ENCODE results near the gene CASP12. TPM values are rescaled to one million over a fixed set of nuclear protein-coding genes. Genes with fewer than 3 reads are reported as not detected.

The CASP12 gene
- total and polyA plus RNA-seq, 5 experiments from 2014 or later = not detected

DNA sequence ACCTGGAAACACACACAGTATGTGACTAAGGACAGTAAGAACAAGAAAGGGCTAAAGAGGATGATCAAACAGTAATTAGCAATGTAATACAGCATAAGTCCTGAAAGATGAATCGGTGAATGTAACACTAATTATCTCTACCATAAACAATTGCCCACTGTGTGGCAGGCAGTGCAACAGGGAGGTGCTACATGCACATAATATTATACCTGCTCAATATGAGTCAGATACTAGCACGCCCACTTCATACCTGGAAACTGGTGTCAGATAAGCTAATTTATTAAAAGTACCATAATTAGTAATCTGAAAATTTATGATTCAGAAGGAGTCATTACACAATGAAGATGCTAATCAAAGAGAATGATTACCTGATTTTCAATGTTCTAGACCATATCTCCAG is 14.9 kb downstream of the CASP12 start:
- Mint-ChIP-seq H3K27ac (no peak overlapping the region), H3K4me1 (peaks cover under 1 to 29% (median 9%) of the 10 kb centered on the region in 4 donors), H3K9me3 (peaks cover 0 to 7% (median 0%) of the 10 kb centered on the region in 9 donors), H3K36me3 (no peaks in the 10 kb centered on the region), H3K27me3 (no peaks in the 10 kb centered on the region), H3K4me3 (no peak overlapping the region)
- ATAC-seq = no peak
- DNase-seq = no peak
- POLR2A ChIA-PET = no interaction called here

DNA sequence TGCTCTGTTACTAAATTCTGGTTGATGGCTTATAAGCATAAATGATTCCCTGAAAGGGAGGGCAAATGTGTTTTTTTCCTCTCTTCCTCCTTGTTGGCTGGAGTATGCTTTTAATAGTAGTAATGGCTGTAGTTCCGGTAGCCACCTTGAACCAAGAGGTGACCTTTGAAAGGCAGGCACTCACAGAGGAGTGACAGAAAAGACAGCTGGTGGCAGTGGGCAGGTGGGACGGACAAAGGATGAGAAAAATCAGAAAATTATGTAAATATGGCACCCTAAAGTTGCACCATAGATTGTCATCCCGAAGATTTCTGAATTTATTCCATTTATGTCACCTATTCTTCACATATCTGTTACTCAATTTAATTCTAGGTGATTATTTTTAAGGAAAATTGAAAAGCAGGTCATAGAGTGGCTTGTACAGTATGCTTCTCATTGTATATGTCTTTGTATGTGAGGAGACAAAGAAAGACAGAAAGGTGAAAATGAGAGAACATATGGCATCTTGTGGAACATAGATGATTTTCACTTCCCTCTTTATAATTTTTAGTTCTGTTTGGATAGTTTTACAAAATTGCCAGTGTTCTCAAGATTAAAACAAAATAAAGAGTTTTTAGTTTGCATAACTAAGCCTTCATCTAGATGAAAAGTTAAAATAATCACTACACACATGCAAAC is 17.0 kb downstream of the CASP12 start:
- DNase-seq (no peak), ATAC-seq (no peak)
- Mint-ChIP-seq H3K36me3 (no peaks in the 10 kb centered on the region), H3K27ac (peak overlapping the region in 2 of 10 donors; percentile 30 to 32), H3K27me3 (no peaks in the 10 kb centered on the region), H3K4me1 (peaks cover 16 to 49% (median 29%) of the 10 kb centered on the region in 4 donors), H3K9me3 (peaks cover 0 to 5% (median 0%) of the 10 kb centered on the region in 9 donors), H3K4me3 (no peak overlapping the region)
- POLR2A ChIA-PET = no interaction called here

DNA sequence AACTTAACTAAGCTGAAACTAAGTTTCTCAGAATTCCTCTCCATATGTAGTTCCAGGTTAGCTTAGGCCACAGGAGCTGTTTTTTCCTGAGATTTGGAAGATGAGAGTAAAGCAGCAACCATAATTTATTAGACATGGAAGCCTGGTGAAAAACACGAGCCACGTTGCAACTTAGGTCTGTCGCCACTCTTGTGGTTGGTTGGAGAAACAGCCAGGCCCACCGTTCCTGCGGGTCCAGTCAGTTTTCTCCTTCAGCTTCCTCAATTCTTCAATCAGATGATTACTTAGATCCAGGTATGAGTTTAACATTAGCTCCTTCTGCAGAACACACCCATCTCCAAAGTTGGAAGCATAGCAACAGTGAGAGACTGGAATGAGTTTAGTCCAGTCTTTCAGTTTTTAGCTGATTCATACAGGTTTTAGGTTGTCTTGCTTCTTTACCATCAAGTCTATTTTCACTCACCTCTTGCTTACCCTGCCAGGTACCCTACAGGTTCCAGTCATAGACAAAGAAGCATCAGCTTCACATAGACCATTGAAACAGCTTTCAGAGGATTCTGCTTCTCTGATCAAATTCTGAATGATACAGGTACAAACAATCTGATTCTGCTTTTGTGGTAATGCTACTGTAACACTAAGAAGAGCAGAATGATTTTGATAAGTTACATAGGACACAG is 18.6 kb downstream of the CASP12 start:
- Mint-ChIP-seq H3K4me1 (peaks cover 24 to 56% (median 39%) of the 10 kb centered on the region in 4 donors), H3K4me3 (no peak overlapping the region), H3K36me3 (no peaks in the 10 kb centered on the region), H3K27me3 (no peaks in the 10 kb centered on the region), H3K27ac (peak overlapping the region in 2 of 10 donors; percentile 17 to 39), H3K9me3 (peaks cover 0 to 5% (median 0%) of the 10 kb centered on the region in 9 donors)
- POLR2A ChIA-PET = no interaction called here
- no peak for ATAC-seq
- no peak for DNase-seq

- H3K27me3 Mint-ChIP-seq = no peaks in the 10 kb centered on the region
- peak in 3 of 10 donors; percentile 21 to 32 (median 24) for DNase-seq
- H3K36me3 Mint-ChIP-seq = no peaks in the 10 kb centered on the region
- peaks cover 0 to 5% (median 0%) of the 10 kb centered on the region in 9 donors for H3K9me3 Mint-ChIP-seq
- POLR2A ChIA-PET = no interaction called here
- ATAC-seq = peak; percentile 70 to 83
- H3K4me3 Mint-ChIP-seq = peak overlapping the region; percentile 61 to 86 (median 78)
- H3K27ac Mint-ChIP-seq = peak overlapping the region; percentile 60 to 94 (median 88)
- peaks cover 23 to 53% (median 39%) of the 10 kb centered on the region in 4 donors for H3K4me1 Mint-ChIP-seq
Observed at GRCh38 chr11:104876861-104877431, 21.3 kb downstream of the CASP12 start.

DNA sequence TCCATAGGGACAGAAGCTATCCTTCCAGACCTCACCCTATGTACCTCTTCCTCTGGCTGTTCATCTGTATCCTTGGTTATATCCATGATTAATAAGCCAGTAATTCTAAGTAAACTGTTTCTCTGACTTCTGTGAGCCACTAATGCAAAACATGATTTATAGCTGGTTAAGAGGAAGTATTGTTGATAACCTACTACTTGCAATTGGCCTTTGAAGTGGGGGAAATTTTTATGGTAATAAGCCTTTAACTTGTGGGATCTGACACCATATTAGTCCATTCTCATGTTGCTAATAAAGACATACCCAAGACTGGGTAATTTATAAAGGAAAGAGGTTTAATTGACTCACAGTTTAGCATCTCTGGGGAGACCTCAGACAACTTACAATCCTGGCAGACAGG is 21.9 kb downstream of the CASP12 start:
- peak overlapping the region; percentile 61 to 86 (median 78) for H3K4me3 Mint-ChIP-seq
- H3K9me3 Mint-ChIP-seq = peaks cover 0 to 5% (median 0%) of the 10 kb centered on the region in 9 donors
- H3K27me3 Mint-ChIP-seq = no peaks in the 10 kb centered on the region
- POLR2A ChIA-PET = interaction anchor here (0.5 kb wide), 1 partner anchor 10 kb away, joined by 3 read pairs; no protein-coding TSS in a partner anchor
- no peak for DNase-seq
- no peaks in the 10 kb centered on the region for H3K36me3 Mint-ChIP-seq
- ATAC-seq = peak in 1 of 2 donors; percentile 20
- peaks cover 23 to 52% (median 39%) of the 10 kb centered on the region in 4 donors for H3K4me1 Mint-ChIP-seq
- H3K27ac Mint-ChIP-seq = peak overlapping the region; percentile 60 to 94 (median 88)

DNA sequence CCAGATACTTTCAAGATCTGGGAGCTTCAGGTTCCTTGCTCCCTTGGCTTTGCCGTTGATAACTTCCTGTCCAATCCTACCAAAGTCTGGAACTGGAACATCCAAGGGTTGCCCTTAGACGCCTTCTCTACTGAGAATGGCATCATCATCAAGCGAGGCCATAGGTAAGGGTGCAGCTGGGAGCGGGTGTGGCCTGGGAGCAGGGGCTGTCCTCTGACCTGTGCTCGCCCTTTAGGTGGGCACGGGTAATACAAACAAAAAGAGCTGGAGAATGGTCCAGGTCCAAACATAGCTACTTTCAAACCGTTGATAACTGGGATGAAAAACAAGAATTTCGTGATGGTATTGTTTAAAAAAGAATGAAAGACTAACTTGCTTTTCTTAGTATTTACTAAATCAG is 25.0 kb downstream of the CASP12 start:
- POLR2A ChIA-PET = interaction anchor here (0.6 to 0.9 kb wide), 2 partner anchors 21 to 167 kb away, joined by 3 read pairs; no protein-coding TSS in a partner anchor
- peaks cover 23 to 37% (median 31%) of the 10 kb centered on the region in 4 donors for H3K4me1 Mint-ChIP-seq
- no peak for DNase-seq
- ATAC-seq = no peak
- H3K27me3 Mint-ChIP-seq = no peaks in the 10 kb centered on the region
- no peak overlapping the region for H3K4me3 Mint-ChIP-seq
- H3K36me3 Mint-ChIP-seq = no peaks in the 10 kb centered on the region
- H3K9me3 Mint-ChIP-seq = no peaks in the 10 kb centered on the region
- H3K27ac Mint-ChIP-seq = no peak overlapping the region

DNA sequence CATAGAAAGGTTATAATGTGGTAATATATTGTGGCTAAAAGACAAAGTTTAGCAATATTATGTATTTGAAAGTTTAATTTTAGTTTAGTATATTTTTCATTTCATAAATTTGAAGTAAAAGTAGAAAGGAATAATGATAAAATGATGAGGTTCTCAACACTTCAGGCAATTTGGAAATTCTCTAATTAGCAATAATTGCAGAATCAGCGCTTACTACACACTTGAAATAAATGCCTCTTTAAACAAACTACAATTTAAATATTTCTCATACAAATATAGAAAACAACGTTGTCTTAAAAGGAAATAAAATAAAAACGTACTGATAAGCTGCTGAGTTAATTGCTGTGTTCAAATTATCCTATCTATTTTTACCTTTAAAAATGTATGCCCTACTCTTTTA is 25.9 kb downstream of the CASP12 start:
- Mint-ChIP-seq H3K36me3 (no peaks in the 10 kb centered on the region), H3K4me3 (no peak overlapping the region), H3K27me3 (no peaks in the 10 kb centered on the region), H3K4me1 (peaks cover 16 to 28% (median 22%) of the 10 kb centered on the region in 4 donors), H3K9me3 (no peaks in the 10 kb centered on the region), H3K27ac (no peak overlapping the region)
- POLR2A ChIA-PET = interaction anchor here (0.9 kb wide), 1 partner anchor 167 kb away, joined by 3 read pairs; no protein-coding TSS in a partner anchor
- DNase-seq (no peak), ATAC-seq (no peak)

GRCh38 chr11:104870910-104871309 is 27.4 kb downstream of the CASP12 start:
- H3K4me3 Mint-ChIP-seq = no peak overlapping the region
- H3K27ac Mint-ChIP-seq = no peak overlapping the region
- POLR2A ChIA-PET = no interaction called here
- peaks cover 5 to 13% (median 8%) of the 10 kb centered on the region in 4 donors for H3K4me1 Mint-ChIP-seq
- DNase-seq (no peak), ATAC-seq (no peak)
- H3K9me3 Mint-ChIP-seq = peaks cover 0 to 2% (median 0%) of the 10 kb centered on the region in 9 donors
- no peaks in the 10 kb centered on the region for H3K36me3 Mint-ChIP-seq
- H3K27me3 Mint-ChIP-seq = no peaks in the 10 kb centered on the region

- H3K4me3 Mint-ChIP-seq = no peak overlapping the region
- POLR2A ChIA-PET = interaction anchor here (0.6 kb wide), 1 partner anchor 17 kb away, joined by 4 read pairs; no protein-coding TSS in a partner anchor
- peaks cover 0 to 13% (median 12%) of the 10 kb centered on the region in 3 donors for H3K36me3 Mint-ChIP-seq
- no peaks in the 10 kb centered on the region for H3K27me3 Mint-ChIP-seq
- H3K27ac Mint-ChIP-seq = peak overlapping the region in 1 of 10 donors; percentile 32
- DNase-seq (no peak), ATAC-seq (no peak)
- H3K9me3 Mint-ChIP-seq = peaks cover 0 to 17% (median 4%) of the 10 kb centered on the region in 9 donors
- peaks cover 0 to 5% (median 0%) of the 10 kb centered on the region in 4 donors for H3K4me1 Mint-ChIP-seq
Observed at GRCh38 chr11:104866815-104867214, 31.4 kb downstream of the CASP12 start.

GRCh38 chr11:104858882-104859775 is 39.1 kb downstream of the CASP12 start:
- Mint-ChIP-seq H3K4me1 (peaks cover 7 to 32% (median 22%) of the 10 kb centered on the region in 4 donors), H3K9me3 (peaks cover 0 to 1% (median 0%) of the 10 kb centered on the region in 9 donors), H3K27ac (peak overlapping the region in 8 of 10 donors; percentile 10 to 69 (median 56)), H3K27me3 (no peaks in the 10 kb centered on the region), H3K36me3 (peaks cover 0 to 6% (median 0%) of the 10 kb centered on the region in 3 donors), H3K4me3 (peak overlapping the region in 7 of 10 donors; percentile 1 to 43 (median 15))
- POLR2A ChIA-PET = no interaction called here
- DNase-seq (peak in 3 of 10 donors; percentile 10 to 29 (median 11)), ATAC-seq (peak; percentile 42 to 67)

DNA sequence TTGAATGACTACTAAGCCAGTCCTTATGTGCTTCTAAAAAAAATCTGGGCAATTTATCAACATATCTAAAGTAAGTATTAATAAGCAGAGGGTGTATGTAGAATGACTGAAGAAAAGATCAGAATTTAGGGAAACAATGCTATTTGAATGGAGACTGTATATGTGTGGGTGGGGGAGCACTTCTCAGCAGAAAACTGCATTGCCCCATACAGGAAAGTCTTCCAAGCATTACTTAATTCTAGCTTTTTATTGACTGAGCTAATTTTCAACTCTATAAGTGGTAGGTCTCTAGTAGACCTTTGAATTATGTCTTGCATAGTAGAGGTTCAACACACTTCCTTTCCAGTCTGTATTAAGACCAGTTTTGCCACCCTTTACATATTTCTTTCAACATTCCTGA is 41.7 kb downstream of the CASP12 start:
- ATAC-seq = no peak
- DNase-seq = no peak
- POLR2A ChIA-PET = no interaction called here
- Mint-ChIP-seq H3K4me1 (peaks cover 7 to 32% (median 22%) of the 10 kb centered on the region in 4 donors), H3K9me3 (no peaks in the 10 kb centered on the region), H3K36me3 (peaks cover 0 to 6% (median 0%) of the 10 kb centered on the region in 3 donors), H3K4me3 (no peak overlapping the region), H3K27me3 (no peaks in the 10 kb centered on the region), H3K27ac (no peak overlapping the region)

- Mint-ChIP-seq H3K27me3 (no peaks in the 10 kb centered on the region), H3K4me3 (no peak overlapping the region), H3K9me3 (no peaks in the 10 kb centered on the region), H3K27ac (no peak overlapping the region), H3K36me3 (peaks cover 0 to 6% (median 0%) of the 10 kb centered on the region in 3 donors), H3K4me1 (peaks cover 7 to 32% (median 22%) of the 10 kb centered on the region in 4 donors)
- ATAC-seq = no peak
- DNase-seq = no peak
- POLR2A ChIA-PET = no interaction called here
Observed at GRCh38 chr11:104855965-104856364, 42.3 kb downstream of the CASP12 start.
